TTC549 (cell line): ENCODE data around the gene CHRNE.
"Not testable (repeated sequence)": the region's sequence is repeated elsewhere in the genome, so short reads cannot be mapped to it uniquely, and the experiment has no call there.

Source experiments
- FAIRE-seq: peaks from 2 replicates; lab custom pipeline; 2012; peaks lifted over from hg19 to GRCh38; lab: Jason Lieb, UNC

CHRNE gene

GRCh38 chr17:4881761-4882555 is 20.9 kb downstream of the CHRNE start:
- FAIRE-seq = no peak

- no peak for FAIRE-seq
These were observed 22.0 kb downstream of the CHRNE start for GRCh38 chr17:4880857-4881256.

- no peak for FAIRE-seq
These were observed 23.3 kb downstream of the CHRNE start for GRCh38 chr17:4879601-4880000.

- FAIRE-seq = no peak
These were observed 25.8 kb downstream of the CHRNE start for GRCh38 chr17:4877089-4877488.

GRCh38 chr17:4872786-4873185 is 30.1 kb downstream of the CHRNE start:
- FAIRE-seq = no peak

- FAIRE-seq = no peak
These were observed 32.0 kb downstream of the CHRNE start for GRCh38 chr17:4870855-4871254.

GRCh38 chr17:4869058-4869998 is 33.6 kb downstream of the CHRNE start:
- FAIRE-seq = not testable (repeated sequence)

GRCh38 chr17:4867535-4867934 is 35.4 kb downstream of the CHRNE start:
- not testable (repeated sequence) for FAIRE-seq

GRCh38 chr17:4863321-4863720 is 39.6 kb downstream of the CHRNE start:
- no peak for FAIRE-seq

- FAIRE-seq = no peak
These were observed 40.2 kb downstream of the CHRNE start for GRCh38 chr17:4862720-4863119.

- no peak for FAIRE-seq
These were observed 41.8 kb downstream of the CHRNE start for GRCh38 chr17:4861052-4861451.

- no peak for FAIRE-seq
These were observed 42.2 kb downstream of the CHRNE start for GRCh38 chr17:4860651-4861050.

- no peak for FAIRE-seq
These were observed 42.9 kb downstream of the CHRNE start for GRCh38 chr17:4859816-4860625.

GRCh38 chr17:4858882-4859260 is 44.0 kb downstream of the CHRNE start:
- no peak for FAIRE-seq

GRCh38 chr17:4858068-4858881 is 44.6 kb downstream of the CHRNE start:
- FAIRE-seq = no peak

GRCh38 chr17:4857347-4857746 is 45.6 kb downstream of the CHRNE start:
- FAIRE-seq = not testable (repeated sequence)

- FAIRE-seq = no peak
These were observed 46.0 kb downstream of the CHRNE start for GRCh38 chr17:4856937-4857314.

- FAIRE-seq = no peak
These were observed 46.5 kb downstream of the CHRNE start for GRCh38 chr17:4856271-4856936.

GRCh38 chr17:4854111-4854681 is 48.7 kb downstream of the CHRNE start:
- no peak for FAIRE-seq

GRCh38 chr17:4853208-4853671 is 49.7 kb downstream of the CHRNE start:
- FAIRE-seq = no peak
